ENCODE data around the gene TRPV2. TPM values are rescaled to one million over a fixed set of nuclear protein-coding genes. Genes with fewer than 3 reads are reported as not detected.
A peak's percentile ranks its signal among the peaks of the same experiment; 100 is the strongest.
"Not testable (repeated sequence)": the region's sequence is repeated elsewhere in the genome, so short reads cannot be mapped to it uniquely, and the experiment has no call there.

Gene TRPV2, protein sequence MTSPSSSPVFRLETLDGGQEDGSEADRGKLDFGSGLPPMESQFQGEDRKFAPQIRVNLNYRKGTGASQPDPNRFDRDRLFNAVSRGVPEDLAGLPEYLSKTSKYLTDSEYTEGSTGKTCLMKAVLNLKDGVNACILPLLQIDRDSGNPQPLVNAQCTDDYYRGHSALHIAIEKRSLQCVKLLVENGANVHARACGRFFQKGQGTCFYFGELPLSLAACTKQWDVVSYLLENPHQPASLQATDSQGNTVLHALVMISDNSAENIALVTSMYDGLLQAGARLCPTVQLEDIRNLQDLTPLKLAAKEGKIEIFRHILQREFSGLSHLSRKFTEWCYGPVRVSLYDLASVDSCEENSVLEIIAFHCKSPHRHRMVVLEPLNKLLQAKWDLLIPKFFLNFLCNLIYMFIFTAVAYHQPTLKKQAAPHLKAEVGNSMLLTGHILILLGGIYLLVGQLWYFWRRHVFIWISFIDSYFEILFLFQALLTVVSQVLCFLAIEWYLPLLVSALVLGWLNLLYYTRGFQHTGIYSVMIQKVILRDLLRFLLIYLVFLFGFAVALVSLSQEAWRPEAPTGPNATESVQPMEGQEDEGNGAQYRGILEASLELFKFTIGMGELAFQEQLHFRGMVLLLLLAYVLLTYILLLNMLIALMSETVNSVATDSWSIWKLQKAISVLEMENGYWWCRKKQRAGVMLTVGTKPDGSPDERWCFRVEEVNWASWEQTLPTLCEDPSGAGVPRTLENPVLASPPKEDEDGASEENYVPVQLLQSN
- 2.5 and 4.1 TPM in 2 replicates for total RNA-seq (2014; rRNA removed; shearing (Covaris generic))

DNA sequence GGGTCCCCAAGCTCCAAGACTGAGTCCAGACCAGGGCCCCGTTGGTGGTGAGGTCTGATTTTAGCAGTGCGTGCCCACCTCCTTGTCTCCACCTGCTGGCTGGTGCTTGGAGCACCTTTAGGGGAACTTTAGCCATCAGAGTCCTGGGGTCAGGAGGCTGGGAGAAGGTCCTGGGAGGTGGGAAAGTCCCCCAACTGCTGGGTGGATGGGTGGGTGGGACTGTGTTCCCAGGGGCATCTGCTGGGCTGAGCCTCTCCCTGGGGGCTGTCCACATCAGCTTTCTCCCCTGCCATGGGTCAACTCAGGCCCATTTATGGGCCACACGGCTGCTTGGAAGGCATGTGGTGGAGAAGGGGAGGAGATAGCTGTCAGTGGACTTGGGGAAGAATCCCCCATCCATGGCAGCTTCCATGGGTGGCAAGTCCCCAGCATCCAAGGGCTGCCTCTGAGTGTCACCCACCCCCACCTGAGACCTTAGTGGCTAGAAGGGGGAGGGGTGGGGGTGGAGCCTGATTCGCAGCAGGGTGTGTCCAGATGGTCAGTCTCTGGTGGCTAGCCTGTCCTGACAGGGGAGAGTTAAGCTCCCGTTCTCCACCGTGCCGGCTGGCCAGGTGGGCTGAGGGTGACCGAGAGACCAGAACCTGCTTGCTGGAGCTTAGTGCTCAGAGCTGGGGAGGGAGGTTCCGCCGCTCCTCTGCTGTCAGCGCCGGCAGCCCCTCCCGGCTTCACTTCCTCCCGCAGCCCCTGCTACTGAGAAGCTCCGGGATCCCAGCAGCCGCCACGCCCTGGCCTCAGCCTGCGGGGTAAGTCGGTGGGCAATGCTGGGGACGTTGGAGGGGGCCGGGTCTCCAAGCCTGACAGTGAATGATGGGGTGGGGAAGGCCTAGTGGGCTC lies at the start of gene TRPV2:
Gene TRPV2, plus strand, starts transcription at position 541 of the 894 bp plus-strand sequence. CDS start 2,098 bp downstream, outside the sequence.
- DNase-seq (ENCODE audit: low read depth) = no peak

DNA sequence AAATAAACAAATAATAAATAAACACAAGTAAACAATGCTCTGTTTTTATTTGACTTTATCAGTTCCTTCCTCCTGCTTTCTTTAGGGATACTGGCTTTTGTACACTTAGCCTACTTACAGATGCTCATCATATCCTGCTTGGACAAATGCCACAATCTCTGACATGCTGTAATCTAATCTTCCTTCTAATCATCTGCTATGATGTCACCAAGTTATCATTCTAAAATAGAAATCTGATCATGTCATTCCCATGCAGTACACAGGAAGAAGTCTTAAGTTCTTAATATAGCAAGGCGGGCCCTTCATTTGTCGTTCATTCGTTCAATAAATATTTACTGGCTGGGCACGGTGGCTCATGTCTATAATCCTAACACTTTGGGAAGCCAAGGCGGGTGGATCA lies 43.6 kb upstream of the TRPV2 start:
- DNase-seq (ENCODE audit: low read depth) = peak; percentile 67

DNA sequence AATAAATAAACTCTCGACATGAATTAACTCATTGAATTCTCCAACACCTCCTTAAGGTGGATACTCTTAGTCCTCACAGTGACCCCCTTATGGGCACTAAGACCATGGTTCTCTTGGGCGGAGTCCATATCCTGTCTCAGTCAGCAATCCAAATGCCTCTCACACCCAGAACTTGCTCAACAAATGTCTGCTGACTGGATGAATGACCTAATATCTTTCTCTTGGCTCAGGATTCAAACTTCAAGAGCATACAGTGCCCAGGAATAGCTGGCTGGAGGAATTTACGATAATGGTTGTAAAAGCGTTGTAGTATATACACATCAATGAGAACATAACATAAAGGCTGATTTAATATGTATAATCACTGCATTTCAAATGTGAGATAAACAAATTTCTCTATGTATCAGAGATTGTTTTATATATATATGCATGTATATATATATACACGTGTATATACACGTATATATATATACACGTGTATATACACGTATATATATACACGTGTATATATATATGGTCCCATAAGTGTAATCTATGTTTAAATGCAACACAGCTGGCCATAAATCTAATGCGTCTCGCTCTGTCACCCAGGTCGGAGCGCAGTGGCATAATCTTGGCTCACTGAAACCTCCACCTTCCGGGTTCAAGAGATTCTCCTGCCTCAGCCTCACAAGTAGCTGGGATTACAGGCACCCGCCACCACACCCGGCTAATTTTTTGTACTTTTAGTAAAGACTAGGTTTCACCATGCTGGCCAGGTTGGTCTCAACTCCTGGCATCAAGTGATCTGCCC lies 41.0 kb upstream of the TRPV2 start:
- DNase-seq (ENCODE audit: low read depth) = no peak

DNA sequence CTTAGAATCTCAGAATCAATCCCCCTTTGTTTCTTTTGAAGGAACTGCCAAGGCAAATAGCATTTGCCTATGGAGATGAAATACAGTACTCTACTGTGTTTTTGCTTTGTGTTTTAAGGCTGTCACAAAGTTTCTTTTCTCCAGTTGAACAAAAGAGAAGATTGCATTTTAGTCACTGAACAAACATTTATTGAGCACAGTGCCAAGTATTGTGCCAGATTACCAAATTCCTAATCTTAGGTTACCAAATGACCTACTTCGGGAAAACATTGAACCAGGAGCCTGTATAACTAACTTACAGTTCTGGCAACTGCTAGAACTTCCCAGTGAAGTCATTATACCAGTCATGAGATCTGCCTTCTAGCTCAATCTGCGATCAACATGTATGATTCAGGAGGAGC lies 37.4 kb upstream of the TRPV2 start:
- DNase-seq (ENCODE audit: low read depth) = no peak

DNA sequence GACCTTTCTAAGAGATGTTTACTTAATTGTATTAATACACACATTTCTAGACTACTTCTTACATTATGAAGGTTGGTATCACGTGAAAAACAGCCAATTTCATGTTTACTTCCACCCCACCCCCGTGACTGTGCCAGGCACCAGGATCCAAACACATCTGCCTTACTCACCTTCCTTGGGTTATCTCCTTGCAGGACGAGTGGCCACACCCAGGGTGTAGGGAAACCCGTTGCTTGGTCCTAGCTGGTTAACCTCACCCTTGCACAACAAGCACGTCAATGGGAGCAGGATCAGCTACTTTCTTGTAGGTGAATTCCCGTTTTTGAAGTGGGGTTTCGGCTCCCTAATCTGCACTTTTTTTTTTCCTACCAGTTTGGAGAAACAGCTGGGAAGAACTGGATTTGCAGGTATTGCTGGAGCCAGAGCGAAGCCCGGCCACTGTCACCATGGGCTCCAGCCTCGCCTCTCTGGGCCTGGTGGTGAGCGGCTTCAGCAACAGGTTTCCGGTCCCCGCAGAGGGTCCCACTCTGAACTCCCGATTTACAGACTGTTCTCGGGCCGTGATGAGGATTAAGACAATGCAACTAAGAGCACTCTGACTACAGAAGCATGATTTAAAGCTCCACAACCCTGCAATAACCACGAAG lies 36.6 kb upstream of the TRPV2 start:
- no peak for DNase-seq (ENCODE audit: low read depth)

DNA sequence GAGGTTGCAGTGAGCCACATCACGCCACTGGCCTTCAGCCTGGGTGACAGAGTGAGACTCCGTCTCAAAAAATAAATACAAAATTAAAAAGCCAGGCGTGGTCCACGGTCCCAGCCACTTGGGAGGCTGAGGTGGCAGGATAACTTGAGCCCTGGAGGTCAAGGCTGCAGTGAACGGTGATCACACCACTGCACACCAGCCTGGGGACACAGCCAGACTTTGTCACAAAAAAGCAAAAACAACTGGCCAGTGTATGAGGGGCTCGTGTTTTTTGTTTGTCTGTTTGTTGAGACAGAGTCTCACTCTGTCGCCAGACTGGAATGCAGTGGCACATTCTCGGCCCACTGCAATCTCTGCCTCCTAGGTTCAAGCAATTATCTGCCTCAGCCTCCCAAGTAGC lies 35.7 kb upstream of the TRPV2 start:
- no peak for DNase-seq (ENCODE audit: low read depth)

DNA sequence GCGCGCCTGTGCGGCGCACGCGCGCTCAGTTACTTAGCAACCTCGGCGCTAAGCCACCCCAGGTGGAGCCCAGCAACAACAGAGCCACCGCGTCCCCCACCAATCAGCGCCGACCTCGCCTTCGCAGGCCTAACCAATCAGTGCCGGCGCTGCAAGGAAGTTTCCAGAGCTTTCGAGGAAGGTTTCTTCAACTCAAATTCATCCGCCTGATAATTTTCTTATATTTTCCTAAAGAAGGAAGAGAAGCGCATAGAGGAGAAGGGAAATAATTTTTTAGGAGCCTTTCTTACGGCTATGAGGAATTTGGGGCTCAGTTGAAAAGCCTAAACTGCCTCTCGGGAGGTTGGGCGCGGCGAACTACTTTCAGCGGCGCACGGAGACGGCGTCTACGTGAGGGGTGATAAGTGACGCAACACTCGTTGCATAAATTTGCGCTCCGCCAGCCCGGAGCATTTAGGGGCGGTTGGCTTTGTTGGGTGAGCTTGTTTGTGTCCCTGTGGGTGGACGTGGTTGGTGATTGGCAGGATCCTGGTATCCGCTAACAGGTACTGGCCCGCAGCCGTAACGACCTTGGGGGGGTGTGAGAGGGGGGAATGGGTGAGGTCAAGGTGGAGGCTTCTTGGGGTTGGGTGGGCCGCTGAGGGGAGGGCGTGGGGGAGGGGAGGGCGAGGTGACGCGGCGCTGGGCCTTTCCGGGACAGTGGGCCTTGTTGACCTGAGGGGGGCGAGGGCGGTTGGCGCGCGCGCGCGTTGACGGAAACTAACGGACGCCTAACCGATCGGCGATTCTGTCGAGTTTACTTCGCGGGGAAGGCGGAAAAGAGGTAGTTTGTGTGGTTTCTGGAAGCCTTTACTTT lies 34.5 kb upstream of the TRPV2 start, which contains the start of gene UBB:
Gene UBB, plus strand, starts transcription at position 452 of the 856 bp plus-strand sequence. CDS start 817 bp downstream, outside the sequence.
- peak; percentile 96 for DNase-seq (ENCODE audit: low read depth)

DNA sequence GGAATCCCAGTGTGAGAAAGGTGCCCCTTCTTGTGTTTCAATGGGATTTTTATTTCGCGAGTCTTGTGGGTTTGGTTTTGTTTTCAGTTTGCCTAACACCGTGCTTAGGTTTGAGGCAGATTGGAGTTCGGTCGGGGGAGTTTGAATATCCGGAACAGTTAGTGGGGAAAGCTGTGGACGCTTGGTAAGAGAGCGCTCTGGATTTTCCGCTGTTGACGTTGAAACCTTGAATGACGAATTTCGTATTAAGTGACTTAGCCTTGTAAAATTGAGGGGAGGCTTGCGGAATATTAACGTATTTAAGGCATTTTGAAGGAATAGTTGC lies 33.9 kb upstream of the TRPV2 start:
- no peak for DNase-seq (ENCODE audit: low read depth)

DNA sequence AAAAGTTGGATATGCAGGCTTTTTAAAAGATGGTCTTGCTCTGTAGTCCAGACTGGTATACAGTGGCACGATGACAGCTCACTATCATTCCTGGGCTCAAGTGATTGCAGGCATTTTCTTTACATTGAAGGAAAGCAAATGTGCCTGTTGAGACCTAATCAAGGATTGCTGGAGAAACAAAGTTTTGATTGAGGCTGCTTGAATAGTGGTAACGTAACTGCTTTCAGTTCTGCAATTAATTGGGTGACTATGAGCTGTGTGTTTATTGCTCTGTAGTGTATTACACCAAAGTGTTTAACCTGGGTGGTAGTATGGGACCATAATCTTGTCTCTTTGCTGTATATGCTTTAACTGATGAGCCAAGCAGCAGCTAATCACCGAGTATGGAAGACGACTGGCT lies 32.2 kb upstream of the TRPV2 start:
- no peak for DNase-seq (ENCODE audit: low read depth)

DNA sequence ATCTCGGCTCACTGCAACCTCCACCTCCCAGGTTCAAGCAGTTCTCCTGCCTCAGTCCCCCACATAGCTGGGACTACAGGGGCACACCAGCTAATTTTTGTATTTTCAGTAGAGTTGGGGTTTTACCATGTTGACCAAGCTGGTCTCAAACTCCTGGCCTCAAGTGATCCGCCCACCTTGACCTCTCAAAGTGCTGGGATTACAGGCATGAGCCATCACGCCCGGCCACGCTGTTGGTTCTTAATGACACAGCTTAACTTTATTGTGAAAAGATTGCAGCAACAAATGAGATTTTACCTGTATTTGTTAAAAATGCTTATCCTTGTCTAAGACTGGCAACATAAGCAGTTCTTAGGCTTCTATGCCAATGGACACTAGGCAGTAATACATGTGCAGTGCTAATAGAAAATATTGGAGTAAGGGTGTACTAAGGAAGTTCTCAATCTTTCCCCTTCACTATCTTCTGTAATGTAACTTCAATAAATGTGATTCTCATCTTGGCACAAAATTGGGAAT lies 31.5 kb upstream of the TRPV2 start:
- no peak for DNase-seq (ENCODE audit: low read depth)

DNA sequence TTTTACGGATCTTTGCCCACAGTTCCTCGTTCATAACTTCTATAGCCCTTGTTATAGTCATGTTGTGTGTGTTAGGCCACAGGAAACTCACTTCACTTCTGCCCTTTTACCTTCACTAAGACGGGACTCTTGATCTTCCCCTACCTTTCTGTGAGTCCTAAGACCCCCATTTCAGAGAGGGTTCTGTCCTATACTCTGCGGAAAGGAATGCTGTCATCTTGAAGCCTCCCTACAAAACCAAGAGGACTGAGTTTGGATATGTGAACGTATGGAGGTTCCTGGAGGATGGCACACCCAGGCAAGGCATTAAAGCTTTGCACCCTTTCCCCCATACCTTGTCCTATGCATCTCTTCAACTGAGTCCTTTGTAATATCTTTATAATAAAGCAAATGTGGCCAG lies 30.8 kb upstream of the TRPV2 start:
- DNase-seq (ENCODE audit: low read depth) = no peak

DNA sequence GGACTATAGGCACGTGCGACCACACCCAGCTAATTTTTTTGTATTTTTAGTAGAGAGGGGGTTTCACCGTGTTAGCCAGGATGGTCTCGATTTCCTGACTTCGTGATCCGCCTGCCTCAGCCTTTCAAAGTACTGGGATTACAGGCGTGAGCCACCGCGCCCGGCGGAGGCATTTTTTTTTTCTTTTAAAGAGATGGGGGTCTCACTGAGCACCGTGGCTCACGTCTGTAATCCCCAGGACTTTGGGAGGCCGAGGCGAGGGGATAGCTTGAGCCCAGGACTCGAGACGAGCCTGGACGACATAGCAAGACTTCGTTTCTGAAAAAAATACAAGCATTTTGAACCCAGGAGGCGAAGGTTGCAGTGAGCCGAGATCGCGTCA lies 29.3 kb upstream of the TRPV2 start:
- not testable (repeated sequence) for DNase-seq (ENCODE audit: low read depth)

DNA sequence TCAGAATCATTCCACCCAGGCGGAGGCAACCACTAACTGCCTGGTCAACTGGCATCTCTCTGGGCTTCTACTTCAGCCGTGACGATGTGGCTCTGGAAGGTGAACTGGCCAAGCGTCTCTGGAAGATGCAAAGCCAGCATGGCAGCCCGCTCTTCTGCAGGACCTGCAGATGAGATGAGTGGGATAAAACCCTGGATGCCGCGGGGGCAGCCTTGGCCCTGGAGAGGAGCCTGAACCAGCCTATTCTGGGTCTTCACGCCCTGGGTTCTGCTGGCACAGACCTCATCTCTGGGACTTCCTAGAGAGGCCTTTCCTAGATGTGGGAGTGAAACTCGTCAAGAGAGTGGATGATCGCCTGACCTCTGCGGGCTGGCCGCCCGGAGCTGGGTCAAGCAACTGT lies 23.9 kb upstream of the TRPV2 start:
- DNase-seq (ENCODE audit: low read depth) = no peak

DNA sequence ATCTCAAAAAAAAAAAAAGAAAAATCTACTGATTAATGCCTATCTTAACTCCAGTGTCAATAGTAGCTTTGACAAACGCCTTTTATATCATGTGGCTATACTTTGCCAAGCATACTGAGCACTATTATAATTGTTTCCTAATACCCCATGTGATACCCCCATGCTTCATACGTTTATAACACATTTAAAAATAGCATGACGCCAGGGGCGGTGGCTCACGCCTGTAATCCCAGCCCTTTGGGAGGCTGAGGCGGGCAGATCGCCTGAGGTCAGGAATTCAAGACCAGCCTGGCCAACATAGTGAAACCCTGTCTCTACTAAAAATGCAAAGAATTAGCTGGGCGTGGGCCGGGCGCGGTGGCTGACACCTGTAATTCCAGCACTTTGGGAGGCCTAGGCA lies 22.9 kb upstream of the TRPV2 start:
- DNase-seq (ENCODE audit: low read depth) = not testable (repeated sequence)

DNA sequence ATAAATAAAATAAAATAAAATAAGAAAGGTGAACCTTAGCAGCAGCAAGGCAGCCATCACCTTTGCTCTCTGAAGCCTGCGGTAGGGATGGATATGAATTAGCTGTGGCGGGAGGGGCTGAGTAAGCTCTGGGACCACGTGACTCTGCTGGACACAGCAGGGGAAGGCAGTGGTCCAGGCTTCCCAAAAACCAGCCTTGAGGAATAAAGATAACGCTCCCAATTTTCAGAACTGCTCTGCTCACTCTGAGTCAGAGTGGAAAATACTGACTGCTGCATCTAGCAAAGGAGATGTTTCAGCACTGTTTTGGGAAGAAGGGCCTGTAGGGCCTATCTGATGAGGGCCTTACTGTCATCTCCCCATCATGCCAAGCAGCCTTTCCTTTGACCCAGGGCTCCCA lies 19.5 kb upstream of the TRPV2 start:
- DNase-seq (ENCODE audit: low read depth) = not testable (repeated sequence)

DNA sequence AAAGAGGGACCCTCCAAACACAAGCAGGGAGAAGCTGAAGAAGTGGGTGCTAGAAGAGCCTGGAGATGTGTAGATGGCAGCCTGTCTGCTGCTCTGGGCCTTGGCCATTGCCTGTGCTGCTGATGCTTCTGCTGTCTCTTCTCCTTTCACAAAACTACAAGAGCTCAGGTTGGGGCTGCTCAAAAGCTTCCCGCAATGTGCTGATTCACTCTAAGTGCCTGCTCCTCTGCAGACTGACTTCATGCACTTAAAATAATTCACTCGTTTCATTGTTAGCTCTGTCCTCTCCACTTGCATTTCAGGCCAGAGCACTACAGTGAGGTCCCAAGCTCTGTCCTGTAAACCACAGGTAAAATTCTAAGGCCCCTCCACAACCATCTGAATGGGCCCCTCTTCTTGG lies 18.7 kb upstream of the TRPV2 start:
- not testable (repeated sequence) for DNase-seq (ENCODE audit: low read depth)

DNA sequence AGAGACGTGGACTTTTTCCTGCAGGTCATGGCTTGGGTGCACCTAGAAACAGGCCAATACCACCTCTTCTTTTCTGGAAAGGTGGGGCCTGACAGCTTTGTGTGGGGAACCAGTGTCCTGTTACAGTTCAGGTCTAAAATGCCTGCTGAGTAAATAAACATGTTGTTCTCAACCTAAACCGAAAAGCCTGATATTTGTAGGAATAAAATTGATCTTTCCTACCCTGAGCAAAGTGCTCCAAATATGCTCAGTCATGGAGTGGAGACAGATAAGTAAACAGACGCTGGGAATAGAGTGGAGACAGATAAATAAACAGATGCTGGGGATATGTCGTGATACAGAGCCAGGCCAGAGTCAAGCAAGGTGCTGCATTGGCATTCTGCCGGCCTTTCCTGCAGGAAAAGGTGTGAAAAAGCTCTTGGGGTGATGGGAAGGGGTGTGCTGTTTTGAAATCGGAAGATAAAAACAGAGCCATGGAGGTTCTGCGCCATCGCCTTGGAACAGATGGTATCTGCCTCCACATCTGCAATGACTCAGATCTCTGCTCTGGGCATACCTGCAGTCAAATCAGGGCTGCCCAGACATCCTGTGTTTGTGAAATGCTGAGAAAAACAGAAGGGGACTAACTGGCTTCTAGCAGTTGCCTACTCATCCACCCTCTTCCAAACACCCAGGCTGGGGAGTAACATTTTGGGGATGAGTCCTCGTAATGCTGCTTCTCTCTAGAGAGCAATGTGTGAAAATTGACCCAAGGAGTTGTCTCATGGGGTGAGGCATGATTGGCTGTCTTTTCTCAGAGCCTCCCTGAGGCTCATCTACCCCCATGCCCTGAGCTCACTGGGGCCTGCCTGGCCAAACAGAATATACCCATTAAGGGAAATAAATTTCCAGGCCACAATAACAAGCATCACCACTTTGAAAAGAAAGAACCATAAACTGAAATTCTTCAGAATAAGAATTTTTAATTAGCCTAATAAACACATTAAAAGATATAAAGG lies 16.8 kb upstream of the TRPV2 start:
- peak; percentile 26 for DNase-seq (ENCODE audit: low read depth)

DNA sequence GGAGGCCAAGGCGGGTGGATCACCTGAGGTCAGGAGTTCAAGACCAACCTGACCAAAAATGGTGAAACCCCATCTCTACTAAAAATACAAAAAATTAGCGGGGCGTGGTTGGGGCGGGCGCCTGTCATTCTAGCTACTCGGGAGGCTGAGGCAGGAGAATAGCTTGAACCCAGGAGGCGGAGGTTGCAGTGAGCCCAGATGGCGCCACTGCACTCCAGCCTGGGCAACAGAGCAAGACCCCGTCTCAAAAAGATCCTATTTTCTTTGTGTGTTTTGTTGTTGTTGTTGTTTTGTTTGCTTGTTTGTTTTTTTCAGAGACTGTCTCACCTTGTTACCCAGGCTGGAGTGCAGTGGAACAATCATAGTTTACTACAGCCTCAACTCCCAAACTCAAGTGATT lies 11.5 kb upstream of the TRPV2 start:
- not testable (repeated sequence) for DNase-seq (ENCODE audit: low read depth)
